ENCODE measurements around the gene UNC5CL. TPM values are rescaled to one million over a fixed set of nuclear protein-coding genes. Genes with fewer than 3 reads are reported as not detected.

UNC5CL gene
- total RNA-seq, 2 experiments from 2014 or later = 0.49 to 0.85 TPM

GRCh38 chr6:41037107-41037900 lies 1.7 kb downstream of the UNC5CL start:
- Histone ChIP-seq H3K4me2 (ENCODE audit: low read length) (no peak overlapping the region), H2AFZ (ENCODE audit: low read length) (no peak overlapping the region), H3K9me2 (ENCODE audit: insufficient read depth, low read length) (no peaks in the 10 kb centered on the region), H3K4me1 (ENCODE audit: insufficient read depth, low read length, poor library complexity, severe bottlenecking) (no peaks in the 10 kb centered on the region), H3K79me2 (ENCODE audit: insufficient read depth, low read depth, low read length) (no peaks in the 10 kb centered on the region), H3K36me3 (ENCODE audit: insufficient read depth, low read length) (no peaks in the 10 kb centered on the region), H3K9me3 (ENCODE audit: low read length) (no peaks in the 10 kb centered on the region), H4K20me1 (ENCODE audit: insufficient read depth, low read length) (no peaks in the 10 kb centered on the region), H3K4me3 (ENCODE audit: low read depth, low read length, poor library complexity, severe bottlenecking) (no peak overlapping the region), H3K27ac (ENCODE audit: low read depth, low read length, poor library complexity, severe bottlenecking) (no peak overlapping the region)
- no peak for DNase-seq (ENCODE audit: low spot score)
- ChIA-PET POLR2A (interaction anchor here (0.7 to 1.0 kb wide), 2 partner anchors 13 to 17 kb away, joined by 3 read pairs; no protein-coding TSS in a partner anchor), CTCF (ENCODE audit: unreplicated experiment) (interaction anchor here (0.6 kb wide), 1 partner anchor 623 kb away, joined by 3 read pairs; no protein-coding TSS in a partner anchor)
- no TSS peak for BruUV-seq (replicated peaks)
- intact Hi-C loops (cut with micrococcal nuclease; ENCODE audit: unreplicated experiment) = no loop called here
- no peak for TF ChIP-seq EZH2phosphoT487 (IDR thresholded peaks at IDR 0.05; ENCODE audit: borderline replicate concordance, low read depth, low read length)
- TF ChIP-seq CTCF (conservative IDR thresholded peaks at IDR 0.05; ENCODE audit: low read length) = no peak

GRCh38 chr6:41036601-41037000 lies 2.4 kb downstream of the UNC5CL start:
- Histone ChIP-seq H3K79me2 (ENCODE audit: insufficient read depth, low read depth, low read length) (no peaks in the 10 kb centered on the region), H4K20me1 (ENCODE audit: insufficient read depth, low read length) (no peaks in the 10 kb centered on the region), H3K4me3 (ENCODE audit: low read depth, low read length, poor library complexity, severe bottlenecking) (no peak overlapping the region), H3K9me2 (ENCODE audit: insufficient read depth, low read length) (no peaks in the 10 kb centered on the region), H3K4me2 (ENCODE audit: low read length) (no peak overlapping the region), H3K9me3 (ENCODE audit: low read length) (no peaks in the 10 kb centered on the region), H3K27ac (ENCODE audit: low read depth, low read length, poor library complexity, severe bottlenecking) (no peak overlapping the region), H3K4me1 (ENCODE audit: insufficient read depth, low read length, poor library complexity, severe bottlenecking) (no peaks in the 10 kb centered on the region), H2AFZ (ENCODE audit: low read length) (no peak overlapping the region), H3K36me3 (ENCODE audit: insufficient read depth, low read length) (no peaks in the 10 kb centered on the region)
- CTCF ChIA-PET (ENCODE audit: unreplicated experiment) = no interaction called here
- no TSS peak for BruUV-seq (replicated peaks)
- POLR2A ChIA-PET = interaction anchor here (0.7 to 1.0 kb wide), 3 partner anchors 17 to 493 kb away, joined by 3 to 5 read pairs (median 4); no protein-coding TSS in a partner anchor
- intact Hi-C loops (cut with micrococcal nuclease; ENCODE audit: unreplicated experiment) = no loop called here
- no peak for TF ChIP-seq CTCF (conservative IDR thresholded peaks at IDR 0.05; ENCODE audit: low read length)
- no peak for TF ChIP-seq EZH2phosphoT487 (IDR thresholded peaks at IDR 0.05; ENCODE audit: borderline replicate concordance, low read depth, low read length)
- no peak for DNase-seq (ENCODE audit: low spot score)

- Histone ChIP-seq H3K36me3 (ENCODE audit: insufficient read depth, low read length) (no peaks in the 10 kb centered on the region), H3K4me2 (ENCODE audit: low read length) (no peak overlapping the region), H3K9me3 (ENCODE audit: low read length) (no peaks in the 10 kb centered on the region), H3K9me2 (ENCODE audit: insufficient read depth, low read length) (no peaks in the 10 kb centered on the region), H3K4me3 (ENCODE audit: low read depth, low read length, poor library complexity, severe bottlenecking) (no peak overlapping the region), H2AFZ (ENCODE audit: low read length) (no peak overlapping the region), H4K20me1 (ENCODE audit: insufficient read depth, low read length) (no peaks in the 10 kb centered on the region), H3K79me2 (ENCODE audit: insufficient read depth, low read depth, low read length) (no peaks in the 10 kb centered on the region), H3K4me1 (ENCODE audit: insufficient read depth, low read length, poor library complexity, severe bottlenecking) (no peaks in the 10 kb centered on the region), H3K27ac (ENCODE audit: low read depth, low read length, poor library complexity, severe bottlenecking) (no peak overlapping the region)
- TF ChIP-seq CTCF (conservative IDR thresholded peaks at IDR 0.05; ENCODE audit: low read length) (no peak), EZH2phosphoT487 (IDR thresholded peaks at IDR 0.05; ENCODE audit: borderline replicate concordance, low read depth, low read length) (no peak)
- ChIA-PET CTCF (ENCODE audit: unreplicated experiment) (no interaction called here), POLR2A (interaction anchor here (0.7 to 1.0 kb wide), 3 partner anchors 17 to 493 kb away, joined by 3 to 5 read pairs (median 4); no protein-coding TSS in a partner anchor)
- DNase-seq (ENCODE audit: low spot score) = no peak
- no TSS peak for BruUV-seq (replicated peaks)
- intact Hi-C loops (cut with micrococcal nuclease; ENCODE audit: unreplicated experiment) = no loop called here
Measured at GRCh38 chr6:41036186-41036585, 2.8 kb downstream of the UNC5CL start.

Data from OCI-LY7 (cell line).